ENCODE measurements around the gene LCN12.

GRCh38 chr9:136996361-136997292 is 44.6 kb downstream of the LCN12 start, which contains the start of gene CLIC3:
- TF ChIP-seq POLR2AphosphoS5 (IDR thresholded peaks at IDR 0.05; ENCODE audit: borderline replicate concordance, low read depth, low read length) (no peak), EZH2 (IDR thresholded peaks at IDR 0.05) (no peak), FOXP2 (optimal IDR thresholded peaks at IDR 0.05; ENCODE audit: control extremely low read depth, extremely low read length, insufficient read depth) (no peak)

Data from SK-N-MC (cell line).